IMR-90 (cell line): ENCODE data around the gene KIFC3. TPM values are rescaled to one million over a fixed set of nuclear protein-coding genes. Genes with fewer than 3 reads are reported as not detected.

Experiments used
- ATAC-seq: fragments of 200-7000 bp; cut with Tn5 transposase; 2 replicates; pipeline ENCODE4 v1.9.1; 2020; ENCODE audit warnings: low read depth, mild to moderate bottlenecking, moderate library complexity
- BruUV-seq: library from RNA; stranded (reverse); fragments of 400-500 nt; replicated peaks from 2 replicates; lab custom pipeline; 2021; lab: Mats Ljungman, UMichigan
- CTCF ChIA-PET: fragments of 300-600 bp; formaldehyde crosslinking; extraction: SDS; loops from one replicate; lab custom pipeline; 2021; ENCODE audit warnings: antibody characterized with exemption; lab: Yijun Ruan, JAX
- POLR2A ChIA-PET: fragments of 300-600 bp; sonication (Branson Sonifier 250); formaldehyde crosslinking; loops from one replicate; lab custom pipeline; 2022; ENCODE audit warnings: antibody characterized with exemption; ENCODE audit not compliant: unreplicated experiment; lab: Charles Lee
- DNase-seq: peaks from one replicate; pipeline ENCODE4 v3.0.0; 2013
- H2AFZ ChIP-seq: replicated peaks from 2 replicates; pipeline ENCODE3; 2013; ENCODE audit warnings: low read length, mild to moderate bottlenecking; ENCODE audit not compliant: poor library complexity
- H2AK5ac ChIP-seq: 2 replicates; pipeline ENCODE4 v1.6.1; 2013; ENCODE audit warnings: low read depth, low read length, inconsistent platforms
- H2AK9ac ChIP-seq: replicated peaks from 2 replicates; pipeline ENCODE3; 2013; ENCODE audit warnings: mild to moderate bottlenecking, low read depth, low read length, moderate library complexity; ENCODE audit not compliant: poor library complexity
- H2BK120ac ChIP-seq: 2 replicates; pipeline ENCODE4 v1.6.1; 2013; ENCODE audit warnings: low read depth, low read length, inconsistent platforms
- H2BK15ac ChIP-seq: 3 replicates; pipeline ENCODE4 v1.6.1; 2013; ENCODE audit warnings: low read depth, low read length, inconsistent platforms
- H2BK20ac ChIP-seq: 2 replicates; pipeline ENCODE4 v1.6.1; 2013; ENCODE audit warnings: low read depth, mild to moderate bottlenecking, inconsistent platforms, low read length, moderate library complexity
- H2BK5ac ChIP-seq: 2 replicates; pipeline ENCODE4 v1.6.1; 2013; ENCODE audit warnings: mild to moderate bottlenecking, low read depth, low read length, inconsistent platforms; ENCODE audit not compliant: poor library complexity, severe bottlenecking
- H3K14ac ChIP-seq: replicated peaks from 2 replicates; pipeline ENCODE4 v1.6.1; 2013; ENCODE audit warnings: low read depth, low read length, inconsistent platforms
- H3K18ac ChIP-seq: 2 replicates; pipeline ENCODE4 v1.6.1; 2013; ENCODE audit warnings: low read depth, low read length, control low read depth
- H3K23ac ChIP-seq: 2 replicates; pipeline ENCODE4 v1.6.1; 2013; ENCODE audit warnings: low read depth, low read length, inconsistent platforms
- H3K27ac ChIP-seq: 2 replicates; pipeline ENCODE4 v1.5.1; 2013; ENCODE audit warnings: mild to moderate bottlenecking, control low read depth, low read length; ENCODE audit not compliant: insufficient read depth
- H3K27me3 ChIP-seq: 2 replicates; pipeline ENCODE4 v1.6.1; 2013; ENCODE audit warnings: low read length; ENCODE audit not compliant: control insufficient read depth, insufficient read depth
- H3K36me3 ChIP-seq: 2 replicates; pipeline ENCODE4 v1.6.1; 2013; ENCODE audit warnings: low read length, mixed read lengths; ENCODE audit not compliant: control insufficient read depth, insufficient read depth
- H3K4ac ChIP-seq: 2 replicates; pipeline ENCODE4 v1.6.1; 2013; ENCODE audit warnings: low read depth, low read length, inconsistent platforms
- H3K4me1 ChIP-seq: 2 replicates; pipeline ENCODE4 v1.6.1; 2013; ENCODE audit warnings: low read length, mixed read lengths; ENCODE audit not compliant: control insufficient read depth, insufficient read depth
- H3K4me2 ChIP-seq: 2 replicates; pipeline ENCODE4 v1.6.1; 2013; ENCODE audit warnings: low read depth, mild to moderate bottlenecking, control low read depth, low read length, moderate library complexity
- H3K4me3 ChIP-seq: 2 replicates; pipeline ENCODE4 v1.5.1; 2013; ENCODE audit warnings: low read depth, mild to moderate bottlenecking, control low read depth, low read length, moderate library complexity; ENCODE audit not compliant: insufficient read depth
- H3K56ac ChIP-seq: 2 replicates; pipeline ENCODE4 v1.6.1; 2013; ENCODE audit warnings: low read length, inconsistent platforms; ENCODE audit not compliant: insufficient read depth; ENCODE audit errors: extremely low read depth
- H3K79me1 ChIP-seq, 2 experiments: 2 replicates each; pipeline ENCODE4 v1.6.1; 2013; ENCODE audit warnings: low read length in 2 of 2, inconsistent platforms in 1 of 2, low read depth in 1 of 2
- H3K9ac ChIP-seq: 2 replicates; pipeline ENCODE4 v1.6.1; 2013; ENCODE audit warnings: low read depth, low read length, control low read depth
- H3K9me1 ChIP-seq: 2 replicates; pipeline ENCODE4 v1.6.1; 2013; ENCODE audit warnings: low read length, inconsistent platforms; ENCODE audit not compliant: insufficient read depth
- H3K9me3 ChIP-seq: 2 replicates; pipeline ENCODE4 v1.6.1; 2013; ENCODE audit warnings: low read length; ENCODE audit not compliant: control insufficient read depth, insufficient read depth
- H4K20me1 ChIP-seq: 2 replicates; pipeline ENCODE4 v1.6.1; 2013; ENCODE audit warnings: low read length, inconsistent platforms; ENCODE audit not compliant: insufficient read depth
- H4K5ac ChIP-seq: 2 replicates; pipeline ENCODE4 v1.6.1; 2013; ENCODE audit warnings: mild to moderate bottlenecking, low read depth, low read length, control low read depth
- H4K8ac ChIP-seq, 2 experiments: 2 replicates each; pipeline ENCODE4 v1.6.1; 2013; ENCODE audit warnings: low read depth in 2 of 2, low read length in 2 of 2, control low read depth in 1 of 2, inconsistent platforms in 1 of 2
- H4K91ac ChIP-seq: 2 replicates; pipeline ENCODE4 v1.6.1; 2013; ENCODE audit warnings: low read depth, low read length, inconsistent platforms; ENCODE audit not compliant: insufficient read depth
- BHLHE40 ChIP-seq: fragments of 150-350 bp; IDR thresholded peaks from 2 replicates; pipeline ENCODE4 v1.6.1; 2016; ENCODE audit warnings: mild to moderate bottlenecking, low read depth, low read length
- CEBPB ChIP-seq: IDR thresholded peaks from 2 replicates; pipeline ENCODE4 v1.6.1; 2012; ENCODE audit warnings: low read depth, low read length, improper control_type of control experiment
- CHD1 ChIP-seq: IDR thresholded peaks from 2 replicates; pipeline ENCODE4 v1.6.1; 2012; ENCODE audit warnings: low read depth, low read length, improper control_type of control experiment
- FOS ChIP-seq: fragments of 150-350 bp; IDR thresholded peaks from 2 replicates; pipeline ENCODE4 v1.6.1; 2016; ENCODE audit warnings: low read depth, low read length
- MAFK ChIP-seq: IDR thresholded peaks from 2 replicates; pipeline ENCODE4 v1.6.1; 2012; ENCODE audit warnings: low read depth, low read length, improper control_type of control experiment
- MAZ ChIP-seq: IDR thresholded peaks from 2 replicates; pipeline ENCODE4 v1.6.1; 2012; ENCODE audit warnings: low read depth, mild to moderate bottlenecking, low read length, improper control_type of control experiment, moderate library complexity, borderline replicate concordance
- MXI1 ChIP-seq: IDR thresholded peaks from 2 replicates; pipeline ENCODE4 v1.6.1; 2012; ENCODE audit warnings: low read depth, mild to moderate bottlenecking, low read length, moderate library complexity, borderline replicate concordance
- NFE2L2 ChIP-seq: fragments of 150-350 bp; IDR thresholded peaks from 2 replicates; pipeline ENCODE4 v1.6.1; 2016; ENCODE audit warnings: low read depth, mild to moderate bottlenecking, low read length
- POLR2A ChIP-seq: IDR thresholded peaks from 2 replicates; pipeline ENCODE4 v1.6.1; 2012; ENCODE audit warnings: mild to moderate bottlenecking, low read depth, low read length
- RAD21 ChIP-seq: IDR thresholded peaks from 2 replicates; pipeline ENCODE4 v1.6.1; 2012; ENCODE audit warnings: low read length, improper control_type of control experiment
- RCOR1 ChIP-seq: IDR thresholded peaks from 2 replicates; pipeline ENCODE4 v1.6.1; 2012; ENCODE audit warnings: mild to moderate bottlenecking, low read length, improper control_type of control experiment; ENCODE audit not compliant: insufficient replicate concordance
- RFX5 ChIP-seq: IDR thresholded peaks from 2 replicates; pipeline ENCODE4 v1.8.0; 2012; ENCODE audit warnings: low read depth, mild to moderate bottlenecking, low read length, moderate library complexity
- SMC3 ChIP-seq: fragments of 150-350 bp; IDR thresholded peaks from 2 replicates; pipeline ENCODE4 v1.6.1; 2016; ENCODE audit warnings: low read depth, mild to moderate bottlenecking, antibody characterized with exemption, low read length, moderate library complexity
- WGBS, 2 experiments: methylation state at CpG; one replicate each; pipeline versions ENCODE4 v1.1.5 to v1.1.7; 2013; ENCODE audit warnings: missing lambda C conversion rate in 2 of 2; ENCODE audit not compliant: insufficient read length in 1 of 2; ENCODE audit errors: extremely low coverage in 2 of 2; 5-methylcytosine and 5-hydroxymethylcytosine counted together
- dilution Hi-C: fragments of 300-500 bp; cut with HindIII; formaldehyde crosslinking; loops from one replicate; pipeline ENCODE4 v1.14.3; 2018; ENCODE audit warnings: low sequenced_read_pairs; ENCODE audit not compliant: unreplicated experiment
- in situ Hi-C: fragments of 300-500 bp; cut with MboI; formaldehyde crosslinking; loops from 3 replicates; pipeline ENCODE4 v1.14.3; 2019; ENCODE audit warnings: low sequenced_read_pairs, inconsistent platforms, mixed read lengths
- intact Hi-C: fragments of 100-400 bp; cut with micrococcal nuclease; formaldehyde crosslinking; loops from 2 replicates; pipeline ENCODE4 v1.10.0; 2022
- polyA plus RNA-seq, 3 experiments: library from polyadenylated mRNA; depleted of rRNA; stranded (reverse); fragments of >200 nt; gene quantifications; 2 replicates each; pipeline ENCODE4 v1.2.3, GENCODE V29; 2012; ENCODE audit warnings: low replicate concordance in 1 of 3
- total RNA-seq: library from RNA; depleted of rRNA; stranded (reverse); fragments of >200 nt; gene quantifications from 2 replicates; pipeline ENCODE4 v1.2.3, GENCODE V29; 2012
- TF ChIP-seq, protein P1 (sequence below): fragments of 150-350 bp; IDR thresholded peaks from 2 replicates; pipeline ENCODE4 v1.6.1; 2017; ENCODE audit warnings: mild to moderate bottlenecking, antibody characterized with exemption, low read length, low read depth
- TF ChIP-seq, protein P2 (sequence below): conservative IDR thresholded peaks from 2 replicates; pipeline ENCODE4 v1.5.1; 2012; ENCODE audit warnings: mild to moderate bottlenecking, low read depth, low read length, improper control_type of control experiment
- TF ChIP-seq, protein P3 (sequence below): fragments of 150-350 bp; IDR thresholded peaks from 2 replicates; pipeline ENCODE4 v1.6.1; 2016; ENCODE audit warnings: low read depth, mild to moderate bottlenecking, low read length, moderate library complexity, borderline replicate concordance

KIFC3 gene
- total and polyA plus RNA-seq, 2 of the 4 experiments (the other 2 are of a cell fraction) = 48.6 to 62.5 TPM

DNA sequence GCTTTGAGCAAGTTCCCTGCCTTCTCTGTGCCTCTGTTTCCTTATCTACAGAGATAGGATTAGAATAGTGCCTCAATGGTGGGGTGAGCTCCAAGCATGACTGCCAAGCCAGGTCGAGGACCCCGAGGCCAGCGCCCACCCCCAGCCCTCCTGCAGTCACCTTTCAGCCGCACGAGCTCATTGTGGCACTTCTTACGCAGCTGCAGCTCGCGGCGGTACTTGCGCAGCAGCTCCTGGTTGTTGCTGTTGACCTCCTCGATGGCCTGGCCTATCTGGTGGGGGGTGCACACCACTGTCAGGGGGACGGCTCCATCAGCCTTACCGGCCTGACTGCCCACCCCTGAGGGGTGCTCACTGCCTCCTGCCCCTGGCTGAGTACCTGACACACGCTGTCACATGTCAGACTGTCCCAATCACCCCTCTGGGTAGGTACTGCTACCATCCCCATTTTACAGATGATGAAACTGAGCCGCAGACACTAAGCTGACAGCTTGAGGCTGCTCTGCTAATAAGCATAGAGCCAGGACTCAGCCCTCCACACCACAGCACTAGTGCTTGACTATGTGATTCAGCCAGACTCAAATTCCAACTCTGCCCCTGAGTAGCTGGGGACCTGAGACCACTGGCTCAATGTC is 35.5 kb downstream of the KIFC3 start:
- H3K9ac ChIP-seq = no peak overlapping the region
- 100% methylated on average over 2 of the region's 15 CpGs; no CpG with 5 or more reads in 1 of the 2 experiments for WGBS, 2 experiments
- ChIA-PET CTCF (no interaction called here), POLR2A (no interaction called here)
- H3K4ac ChIP-seq = no peak overlapping the region
- H3K27ac ChIP-seq = no peak overlapping the region
- no peak overlapping the region for H3K18ac ChIP-seq
- peaks cover 3% of the 10 kb centered on the region; the same call in 1 of the 2 replicates for H4K20me1 ChIP-seq
- no peak overlapping the region for H2BK120ac ChIP-seq
- peaks cover 61% of the 10 kb centered on the region for H3K36me3 ChIP-seq
- TF ChIP-seq RFX5 (no peak), CEBPB (no peak), CHD1 (no peak), SMC3 (no peak), MAZ (no peak), RAD21 (no peak), MAFK (no peak), POLR2A (no peak), NFE2L2 (no peak), FOS (no peak), BHLHE40 (no peak), MXI1 (no peak), RCOR1 (no peak)
- TF ChIP-seq, protein P1, sequence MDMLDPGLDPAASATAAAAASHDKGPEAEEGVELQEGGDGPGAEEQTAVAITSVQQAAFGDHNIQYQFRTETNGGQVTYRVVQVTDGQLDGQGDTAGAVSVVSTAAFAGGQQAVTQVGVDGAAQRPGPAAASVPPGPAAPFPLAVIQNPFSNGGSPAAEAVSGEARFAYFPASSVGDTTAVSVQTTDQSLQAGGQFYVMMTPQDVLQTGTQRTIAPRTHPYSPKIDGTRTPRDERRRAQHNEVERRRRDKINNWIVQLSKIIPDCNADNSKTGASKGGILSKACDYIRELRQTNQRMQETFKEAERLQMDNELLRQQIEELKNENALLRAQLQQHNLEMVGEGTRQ = no peak
- TF ChIP-seq, protein P2, sequence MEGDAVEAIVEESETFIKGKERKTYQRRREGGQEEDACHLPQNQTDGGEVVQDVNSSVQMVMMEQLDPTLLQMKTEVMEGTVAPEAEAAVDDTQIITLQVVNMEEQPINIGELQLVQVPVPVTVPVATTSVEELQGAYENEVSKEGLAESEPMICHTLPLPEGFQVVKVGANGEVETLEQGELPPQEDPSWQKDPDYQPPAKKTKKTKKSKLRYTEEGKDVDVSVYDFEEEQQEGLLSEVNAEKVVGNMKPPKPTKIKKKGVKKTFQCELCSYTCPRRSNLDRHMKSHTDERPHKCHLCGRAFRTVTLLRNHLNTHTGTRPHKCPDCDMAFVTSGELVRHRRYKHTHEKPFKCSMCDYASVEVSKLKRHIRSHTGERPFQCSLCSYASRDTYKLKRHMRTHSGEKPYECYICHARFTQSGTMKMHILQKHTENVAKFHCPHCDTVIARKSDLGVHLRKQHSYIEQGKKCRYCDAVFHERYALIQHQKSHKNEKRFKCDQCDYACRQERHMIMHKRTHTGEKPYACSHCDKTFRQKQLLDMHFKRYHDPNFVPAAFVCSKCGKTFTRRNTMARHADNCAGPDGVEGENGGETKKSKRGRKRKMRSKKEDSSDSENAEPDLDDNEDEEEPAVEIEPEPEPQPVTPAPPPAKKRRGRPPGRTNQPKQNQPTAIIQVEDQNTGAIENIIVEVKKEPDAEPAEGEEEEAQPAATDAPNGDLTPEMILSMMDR = no peak
- TF ChIP-seq, protein P3, sequence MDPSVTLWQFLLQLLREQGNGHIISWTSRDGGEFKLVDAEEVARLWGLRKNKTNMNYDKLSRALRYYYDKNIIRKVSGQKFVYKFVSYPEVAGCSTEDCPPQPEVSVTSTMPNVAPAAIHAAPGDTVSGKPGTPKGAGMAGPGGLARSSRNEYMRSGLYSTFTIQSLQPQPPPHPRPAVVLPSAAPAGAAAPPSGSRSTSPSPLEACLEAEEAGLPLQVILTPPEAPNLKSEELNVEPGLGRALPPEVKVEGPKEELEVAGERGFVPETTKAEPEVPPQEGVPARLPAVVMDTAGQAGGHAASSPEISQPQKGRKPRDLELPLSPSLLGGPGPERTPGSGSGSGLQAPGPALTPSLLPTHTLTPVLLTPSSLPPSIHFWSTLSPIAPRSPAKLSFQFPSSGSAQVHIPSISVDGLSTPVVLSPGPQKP = no peak
- no peak overlapping the region for H2BK5ac ChIP-seq
- no peak overlapping the region for H4K91ac ChIP-seq
- dilution Hi-C loops = no loop called here
- no peak overlapping the region for H4K5ac ChIP-seq
- H2AFZ ChIP-seq = peak overlapping the region; percentile 21
- no peak overlapping the region for H3K14ac ChIP-seq
- H3K27me3 ChIP-seq = no peaks in the 10 kb centered on the region
- H3K23ac ChIP-seq = no peak overlapping the region
- no TSS peak for BruUV-seq
- H2AK5ac ChIP-seq = no peak overlapping the region
- H2BK20ac ChIP-seq = no peak overlapping the region
- peaks cover 7% of the 10 kb centered on the region for H3K4me1 ChIP-seq
- H4K8ac ChIP-seq = no peak overlapping the region
- peaks cover 4% of the 10 kb centered on the region for H3K9me1 ChIP-seq
- H3K9me3 ChIP-seq = no peaks in the 10 kb centered on the region
- H3K4me3 ChIP-seq = no peak overlapping the region
- H2AK9ac ChIP-seq = no peak overlapping the region
- no peak for DNase-seq
- no peak overlapping the region for H3K4me2 ChIP-seq
- in situ Hi-C loops = no loop called here
- no peak for ATAC-seq
- no peak overlapping the region for H3K56ac ChIP-seq
- peaks cover 5 to 36% of the 10 kb centered on the region in 2 experiments for H3K79me1 ChIP-seq
- intact Hi-C loops = no loop called here
- no peak overlapping the region for H2BK15ac ChIP-seq
